Esophagus squamous epithelium (tissue), 4 donors: ENCODE results near the gene PDE4C.

Experiments used
- POLR2A ChIP-seq, 4 donors: fragments of 450-650 bp; IDR thresholded peaks; one replicate each; pipeline ENCODE4 v1.6.1; 2017; ENCODE audit warnings: antibody characterized with exemption in 4 of 4, mild to moderate bottlenecking in 4 of 4, moderate library complexity in 3 of 4
- TF ChIP-seq, protein P1 (sequence below), 6 experiments: fragments of 450-650 bp in 4 of 6; fragments of 200-600 bp in 2 of 6; sonication (generic) in 2 of 6; IDR thresholded peaks; one replicate each; pipeline ENCODE4 v1.5.1; 2016 to 2019; ENCODE audit warnings: antibody characterized with exemption in 6 of 6, mild to moderate bottlenecking in 4 of 6, moderate library complexity in 4 of 6

DNA sequence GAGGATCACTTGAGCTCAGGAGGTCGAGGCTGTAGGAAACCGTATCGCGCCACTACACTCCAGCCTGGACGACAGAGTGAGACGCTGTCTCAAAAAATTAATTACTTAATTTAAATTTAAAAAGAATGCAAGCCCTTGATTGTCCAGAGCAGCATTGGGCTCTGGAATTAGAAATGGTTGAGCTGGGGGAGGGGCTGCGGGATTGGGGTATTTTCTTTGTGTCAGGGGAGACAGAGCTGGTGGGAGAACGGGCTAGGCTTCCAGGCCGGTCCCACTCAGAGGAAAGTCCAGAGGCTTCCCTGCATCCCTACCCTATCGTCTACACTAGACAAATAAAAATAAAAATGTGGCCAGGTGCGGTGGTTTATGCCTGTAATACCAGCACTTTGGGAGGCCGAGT is 20.2 kb downstream of the PDE4C start:
- TF ChIP-seq, protein P1, sequence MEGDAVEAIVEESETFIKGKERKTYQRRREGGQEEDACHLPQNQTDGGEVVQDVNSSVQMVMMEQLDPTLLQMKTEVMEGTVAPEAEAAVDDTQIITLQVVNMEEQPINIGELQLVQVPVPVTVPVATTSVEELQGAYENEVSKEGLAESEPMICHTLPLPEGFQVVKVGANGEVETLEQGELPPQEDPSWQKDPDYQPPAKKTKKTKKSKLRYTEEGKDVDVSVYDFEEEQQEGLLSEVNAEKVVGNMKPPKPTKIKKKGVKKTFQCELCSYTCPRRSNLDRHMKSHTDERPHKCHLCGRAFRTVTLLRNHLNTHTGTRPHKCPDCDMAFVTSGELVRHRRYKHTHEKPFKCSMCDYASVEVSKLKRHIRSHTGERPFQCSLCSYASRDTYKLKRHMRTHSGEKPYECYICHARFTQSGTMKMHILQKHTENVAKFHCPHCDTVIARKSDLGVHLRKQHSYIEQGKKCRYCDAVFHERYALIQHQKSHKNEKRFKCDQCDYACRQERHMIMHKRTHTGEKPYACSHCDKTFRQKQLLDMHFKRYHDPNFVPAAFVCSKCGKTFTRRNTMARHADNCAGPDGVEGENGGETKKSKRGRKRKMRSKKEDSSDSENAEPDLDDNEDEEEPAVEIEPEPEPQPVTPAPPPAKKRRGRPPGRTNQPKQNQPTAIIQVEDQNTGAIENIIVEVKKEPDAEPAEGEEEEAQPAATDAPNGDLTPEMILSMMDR (IDR thresholded peaks at IDR 0.05), result no peak
- TF ChIP-seq POLR2A (IDR thresholded peaks at IDR 0.05), result no peak
